Airway epithelial cell (primary cell): ENCODE measurements around the gene R3HDM2. TPM values are rescaled to one million over a fixed set of nuclear protein-coding genes. Genes with fewer than 3 reads are reported as not detected.

Experiments used
- total RNA-seq: library from RNA; depleted of rRNA; stranded (reverse); fragments of >200 nt; gene quantifications from 2 replicates; pipeline ENCODE4 v1.2.3, GENCODE V29; 2015

Gene R3HDM2
- total RNA-seq, result 12.1 and 19.6 TPM in 2 replicates

GRCh38 chr12:57430931-57431566, at the start of gene R3HDM2:
R3HDM2 (minus strand) TSS chr12:57431043; CDS start chr12:57310428, 120,615 bp downstream.

DNA sequence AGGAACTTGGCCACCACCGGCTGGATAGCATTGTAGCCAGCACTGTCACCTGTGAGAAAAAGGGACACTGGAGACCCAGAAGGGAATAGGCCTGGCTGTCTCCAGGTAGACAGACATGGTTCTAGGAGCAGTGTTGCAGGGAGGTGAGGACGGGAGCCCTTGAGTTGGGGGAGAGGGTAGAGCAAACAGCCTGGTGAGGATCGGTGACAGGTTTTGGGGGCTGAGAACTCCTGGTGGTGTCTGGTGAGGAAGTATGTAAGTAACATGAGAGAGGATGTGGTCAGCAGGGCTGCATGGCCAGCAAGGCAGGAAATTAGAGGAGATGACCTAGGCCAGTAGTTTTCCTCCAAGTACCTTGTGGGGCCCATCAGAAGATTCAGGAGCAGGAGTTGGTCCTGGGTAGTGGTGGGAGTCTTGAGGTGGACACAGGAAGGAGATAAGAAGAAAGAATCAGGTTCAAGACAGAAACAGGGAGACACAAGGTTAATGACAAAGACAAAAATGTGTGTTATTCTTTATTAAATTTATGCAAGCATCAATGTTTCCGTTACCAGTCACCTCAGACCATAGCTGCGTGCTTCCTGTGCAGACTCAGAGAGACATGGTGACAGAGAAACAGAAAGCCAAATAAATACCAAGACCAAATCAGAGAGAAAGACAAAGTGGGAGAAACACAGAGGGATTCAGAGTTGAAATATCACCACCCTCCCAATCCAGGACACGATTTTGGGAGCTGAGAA, 48.7 kb upstream of the R3HDM2 start, which contains the start of gene ARHGAP9:
Gene ARHGAP9 (minus strand): TSS at position 491 of the 740 bp plus-strand sequence. CDS start 460 bp downstream, at position 31.

DNA sequence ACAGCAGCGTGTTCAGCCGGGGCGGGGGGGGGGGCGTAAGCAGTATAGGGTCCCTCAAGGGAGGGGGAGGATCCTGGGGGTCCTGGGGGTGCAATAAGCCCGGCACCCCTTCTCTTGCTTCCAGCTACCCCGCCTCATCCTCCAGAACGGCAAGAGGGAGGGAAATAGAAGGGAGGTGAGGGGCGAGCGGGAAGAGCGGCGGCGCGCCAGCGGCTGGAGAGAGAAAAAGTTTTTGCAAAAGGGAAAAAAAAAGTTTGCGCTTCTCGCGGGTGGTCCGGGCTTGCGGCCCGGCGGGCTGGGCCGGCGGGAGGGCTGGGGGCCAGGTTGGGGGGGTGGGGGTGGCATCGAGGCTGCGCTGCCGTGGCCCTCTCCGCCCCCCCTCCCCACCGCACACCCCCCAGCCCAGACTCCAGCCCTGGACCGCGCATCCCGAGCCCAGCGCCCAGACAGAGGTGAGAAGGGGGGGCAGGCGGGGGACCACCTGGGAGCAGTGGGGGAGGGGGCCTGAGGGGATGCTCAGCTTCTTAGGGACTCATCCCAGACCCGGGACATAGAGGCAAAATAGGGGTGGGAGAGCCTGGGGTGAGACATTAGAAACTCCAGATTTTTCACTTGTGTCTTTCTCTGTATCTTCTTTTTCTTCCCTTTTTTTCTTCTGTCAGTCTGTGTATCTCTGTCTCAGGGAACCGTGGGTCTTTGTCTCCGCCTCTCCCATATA, 29.1 kb upstream of the R3HDM2 start, which contains the start of gene GLI1:
Gene GLI1 (plus strand): TSS at position 36 of the 718 bp plus-strand sequence. CDS start 3,907 bp downstream, outside the sequence.

DNA sequence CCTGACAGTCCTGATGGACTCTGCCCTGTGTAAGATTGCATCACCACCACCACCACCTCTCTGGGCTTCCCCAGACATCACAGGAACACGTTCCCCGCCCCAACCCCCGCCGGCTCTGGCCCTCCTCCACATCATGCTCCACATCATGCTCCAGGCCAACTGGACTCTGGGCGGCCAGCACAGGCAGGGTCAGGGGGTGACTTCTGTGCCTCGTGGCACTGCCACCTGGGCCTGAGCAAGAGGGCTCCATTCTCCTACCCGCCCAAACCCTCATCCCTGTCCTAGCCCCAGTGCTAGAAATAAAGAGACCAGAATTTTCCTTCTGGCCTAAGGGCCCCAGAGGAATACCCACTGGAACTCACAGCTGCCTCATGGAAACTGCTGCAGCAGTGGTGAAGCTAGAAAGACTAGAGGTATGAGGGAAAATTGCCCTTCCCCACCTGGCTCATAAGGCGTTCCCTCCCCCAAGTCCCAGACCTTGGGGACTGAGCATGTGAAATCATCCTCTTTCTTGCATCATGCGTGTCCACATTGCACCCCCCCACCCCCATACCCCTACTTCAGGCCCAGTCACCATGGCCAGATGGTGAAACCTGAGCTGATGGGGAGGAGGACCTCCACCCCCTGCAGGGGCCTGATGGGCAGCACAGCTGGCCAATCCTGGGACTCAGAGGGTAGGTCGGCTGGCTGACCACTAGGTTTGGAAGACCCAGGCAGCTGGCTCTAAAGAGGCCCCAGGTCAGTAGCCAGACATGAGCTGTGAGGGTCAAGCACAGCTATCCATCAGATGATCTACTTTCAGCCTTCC, 23.9 kb upstream of the R3HDM2 start, which contains the start of gene INHBE:
Gene INHBE (plus strand): TSS at position 742 of the 808 bp plus-strand sequence. CDS start 230 bp downstream, outside the sequence.

GRCh38 chr12:57434517-57435223, 3.8 kb upstream of the R3HDM2 start, which contains the start of gene INHBC:
INHBC (plus strand) TSS chr12:57434784; CDS start chr12:57434887, 103 bp downstream.

GRCh38 chr12:57250956-57251355, 179.9 kb downstream of the R3HDM2 start, which contains the start of gene STAC3:
STAC3 (minus strand) TSS chr12:57251187; CDS start chr12:57249636, 1,551 bp downstream.

DNA sequence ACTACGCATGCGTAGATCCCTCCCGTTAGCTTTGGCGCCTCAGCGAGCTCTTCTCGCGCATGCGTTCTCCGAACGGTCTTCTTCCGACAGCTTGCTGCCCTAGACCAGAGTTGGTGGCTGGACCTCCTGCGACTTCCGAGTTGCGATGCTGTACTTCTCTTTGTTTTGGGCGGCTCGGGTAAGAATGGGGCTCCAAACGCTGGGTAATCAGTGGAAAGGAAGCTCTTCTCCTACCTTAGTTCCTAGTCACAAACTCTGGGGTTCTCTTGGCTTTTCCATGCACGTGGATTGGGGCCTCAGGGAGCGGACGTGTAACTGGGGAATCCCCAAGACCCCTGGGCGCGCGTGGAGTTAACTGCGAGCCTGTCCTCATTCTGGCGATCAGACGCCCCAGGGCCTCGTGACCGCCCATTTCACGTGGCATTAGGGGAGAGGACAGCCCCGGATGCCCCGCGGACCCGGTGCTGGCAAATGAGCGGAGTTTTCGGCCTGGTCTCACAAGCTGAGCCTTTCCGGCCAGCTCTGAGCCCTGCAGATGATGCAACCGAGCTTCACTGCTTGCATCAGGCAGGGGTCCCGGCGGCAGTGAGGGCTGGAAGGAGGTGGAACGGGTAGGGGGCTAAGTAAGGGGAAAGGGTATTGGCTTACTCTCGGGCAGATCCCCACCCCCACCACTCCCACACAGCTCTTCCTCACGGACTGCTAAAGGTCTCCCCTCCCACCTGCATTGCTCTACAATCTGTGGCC, 201.0 kb downstream of the R3HDM2 start, which contains the start of gene SHMT2:
Gene SHMT2 (plus strand): TSS at position 78 of the 747 bp plus-strand sequence. CDS start 68 bp downstream, at position 146.

GRCh38 chr12:57216014-57216911, 214.6 kb downstream of the R3HDM2 start, which contains the start of gene NXPH4:
NXPH4 (plus strand) TSS chr12:57216794; CDS start chr12:57216970, 176 bp downstream.

Other genes with a start within 250 kb of the R3HDM2 start
- 6.2 and 9.3 TPM in 2 replicates for gene NXPH4, start 214.2 kb downstream of the R3HDM2 start, total RNA-seq
- 151 and 181 TPM in 2 replicates for gene SHMT2, start 201.3 kb downstream of the R3HDM2 start, total RNA-seq
- gene STAC3, start 179.9 kb downstream of the R3HDM2 start, total RNA-seq, result 0.35 and 1.1 TPM in 2 replicates
- gene INHBC, start 3.7 kb upstream of the R3HDM2 start, total RNA-seq, result 0.74 TPM in 1 of 2 replicates, not detected in the other
- 0.21 TPM in 1 of 2 replicates, not detected in the other for gene INHBE, start 24.3 kb upstream of the R3HDM2 start, total RNA-seq
- gene GLI1, start 28.7 kb upstream of the R3HDM2 start, total RNA-seq, result 0.05 and 0.21 TPM in 2 replicates
- not detected in 2 replicates for gene ARHGAP9, start 48.8 kb upstream of the R3HDM2 start, total RNA-seq
- 82.6 and 95.9 TPM in 2 replicates for gene MARS1, start 57.0 kb upstream of the R3HDM2 start, total RNA-seq
- gene DDIT3, start 89.5 kb upstream of the R3HDM2 start, total RNA-seq, result 8.3 and 13.8 TPM in 2 replicates
- 3.6 and 8.0 TPM in 2 replicates for gene MBD6, start 91.8 kb upstream of the R3HDM2 start, total RNA-seq
- 144 and 154 TPM in 2 replicates for gene DCTN2, start 116.1 kb upstream of the R3HDM2 start, total RNA-seq
- gene KIF5A, start 119.0 kb upstream of the R3HDM2 start, total RNA-seq, result 0.14 and 0.21 TPM in 2 replicates
- gene PIP4K2C, start 160.1 kb upstream of the R3HDM2 start, total RNA-seq, result 31.2 and 41.4 TPM in 2 replicates
- gene DTX3, start 173.8 kb upstream of the R3HDM2 start, total RNA-seq, result 3.5 and 3.6 TPM in 2 replicates
- gene ARHGEF25, start 180.4 kb upstream of the R3HDM2 start, total RNA-seq, result 0.19 and 0.99 TPM in 2 replicates
- gene B4GALNT1, start 202.2 kb upstream of the R3HDM2 start, total RNA-seq, result 0.71 and 1.1 TPM in 2 replicates